GM18907 (cell line): ENCODE results near the gene IFFO2.
A peak's percentile ranks its signal among the peaks of the same experiment; 100 is the strongest.

Experiments
- ATAC-seq: cut with Tn5 transposase; IDR thresholded peaks from one replicate; pipeline ENCODE4 v1.9.1; 2021; ENCODE audit warnings: mild to moderate bottlenecking, moderate library complexity; ENCODE audit not compliant: unreplicated experiment

IFFO2 gene

DNA sequence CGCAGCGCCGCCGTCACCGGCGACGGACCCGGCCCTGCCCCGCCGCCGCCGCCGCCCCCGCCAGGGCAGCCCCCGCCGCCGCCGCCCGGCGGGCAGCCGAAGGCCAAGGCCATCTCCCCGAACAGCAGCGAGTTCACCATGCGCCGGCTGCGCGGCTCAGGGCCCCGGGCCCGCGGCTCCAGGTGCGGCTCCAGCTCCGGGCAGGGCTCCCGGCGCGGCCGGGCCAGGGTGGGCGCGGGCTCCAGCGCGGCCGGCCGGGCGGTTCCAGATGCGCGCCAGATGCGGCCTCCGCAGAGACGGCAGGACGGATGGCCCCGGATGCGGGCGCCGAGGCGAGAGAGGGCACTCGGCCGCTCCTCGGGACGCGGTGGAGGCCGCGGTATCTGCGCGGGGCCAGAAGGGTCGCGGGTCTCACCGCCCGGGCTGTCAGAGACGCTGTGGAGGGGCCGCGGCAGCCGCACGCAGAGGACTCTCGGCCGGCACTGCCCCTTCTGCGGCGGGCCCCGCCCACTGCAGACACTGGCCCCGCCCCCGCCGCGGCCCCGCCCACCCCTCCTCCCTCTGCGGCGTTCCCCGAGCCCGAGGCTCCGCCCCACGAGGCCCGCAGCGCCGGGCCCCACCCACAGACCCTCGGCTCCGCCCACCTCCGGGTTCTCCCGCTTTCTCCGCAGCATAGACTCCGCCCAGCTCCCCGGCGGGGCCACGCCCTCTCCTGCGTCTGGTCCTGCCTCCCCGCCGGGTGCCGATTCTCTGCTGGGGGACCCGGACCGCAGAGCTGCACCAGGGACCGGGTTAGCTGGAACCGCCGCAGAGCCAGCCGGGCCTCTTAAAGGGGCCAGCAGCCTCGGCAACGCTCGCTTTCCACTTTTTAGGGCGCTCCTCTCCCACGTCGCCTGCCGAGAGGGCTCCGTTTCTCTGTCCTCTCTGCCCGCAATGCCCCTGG is at the start of gene IFFO2:
Gene IFFO2, minus strand, starts transcription at position 484 of the 943 bp plus-strand sequence. Its CDS starts 344 bp downstream, at position 140.
- peak; percentile 67 for ATAC-seq

DNA sequence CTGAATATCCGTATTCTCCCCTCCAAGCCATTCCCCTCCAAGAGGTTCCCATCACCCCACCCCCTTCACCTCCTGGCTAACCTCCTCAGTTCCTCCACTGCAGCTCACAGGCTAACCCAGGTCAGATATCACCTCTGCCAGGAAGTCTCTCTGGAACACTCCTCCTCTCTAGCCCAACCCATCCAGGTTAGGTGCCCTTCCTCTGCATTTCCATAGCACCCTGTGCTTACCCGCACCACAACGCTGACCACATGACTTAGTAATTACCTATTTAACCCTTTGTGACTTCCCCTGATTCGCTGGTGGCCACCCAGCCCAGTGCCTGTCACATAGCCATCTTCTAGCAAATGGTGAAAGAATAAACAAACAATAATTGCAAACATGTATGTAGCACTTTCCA is 49.5 kb upstream of the IFFO2 start:
- ATAC-seq = no peak

DNA sequence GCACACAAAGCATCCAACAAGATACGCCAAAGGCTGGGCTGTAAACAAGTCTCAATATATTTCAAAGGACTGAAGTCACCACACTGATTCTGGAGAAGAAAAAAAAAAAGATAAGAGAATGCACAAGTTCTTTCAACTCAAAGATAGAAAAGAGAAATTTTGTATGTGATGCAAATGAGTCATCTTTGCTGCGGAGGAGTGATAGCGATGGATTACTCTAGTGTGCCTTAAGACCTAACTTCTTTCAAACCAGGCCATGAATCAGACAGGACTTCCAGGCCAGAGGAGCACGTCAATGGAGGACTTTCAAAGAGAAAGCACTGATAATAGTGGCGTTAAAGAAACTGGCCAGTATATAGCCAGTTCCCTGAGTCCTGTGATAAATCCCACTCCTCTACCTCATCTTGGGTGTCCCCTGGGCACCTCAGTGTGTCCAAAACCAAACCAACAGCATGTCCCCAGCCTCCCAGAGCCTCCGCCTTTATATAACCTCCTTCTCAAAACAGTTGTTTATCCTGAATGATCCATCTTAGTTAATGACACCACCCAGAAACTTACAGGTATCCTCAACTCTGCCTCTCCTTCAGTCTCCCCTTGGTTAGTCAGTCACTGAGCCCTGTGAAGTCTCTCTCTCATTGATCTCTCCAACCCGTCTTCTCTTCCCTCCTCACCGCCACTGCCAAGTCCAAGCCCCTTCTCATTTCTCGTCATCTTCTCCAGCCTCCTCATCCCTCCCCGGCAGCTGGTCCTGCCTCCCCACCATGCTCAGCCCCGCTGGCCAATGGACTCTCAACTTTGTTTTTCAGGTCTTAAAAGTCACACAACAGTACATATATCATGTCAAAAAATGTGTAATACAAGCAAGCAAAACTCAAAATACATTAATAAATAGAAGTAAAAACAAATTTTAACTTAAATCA is 47.2 kb upstream of the IFFO2 start:
- ATAC-seq = no peak

DNA sequence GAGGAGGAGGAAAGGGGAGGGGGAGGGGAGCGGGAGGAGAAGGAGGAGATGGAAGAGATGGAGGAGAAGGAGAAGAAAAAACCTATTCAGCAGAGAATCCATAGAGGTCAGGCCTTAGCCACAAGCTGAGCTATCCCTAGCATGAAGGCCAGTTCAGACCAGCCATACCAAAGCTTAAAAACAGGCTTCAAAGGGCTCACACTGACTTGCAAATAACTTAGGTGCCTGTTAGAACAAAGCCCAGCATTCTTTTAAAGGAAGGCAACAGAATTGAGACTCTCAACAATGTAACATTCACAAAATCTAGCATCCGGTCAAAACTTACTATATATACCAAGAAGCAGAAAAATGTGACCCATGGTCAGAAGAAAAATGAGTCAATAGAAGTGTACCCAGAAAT is 43.6 kb upstream of the IFFO2 start:
- ATAC-seq = no peak

DNA sequence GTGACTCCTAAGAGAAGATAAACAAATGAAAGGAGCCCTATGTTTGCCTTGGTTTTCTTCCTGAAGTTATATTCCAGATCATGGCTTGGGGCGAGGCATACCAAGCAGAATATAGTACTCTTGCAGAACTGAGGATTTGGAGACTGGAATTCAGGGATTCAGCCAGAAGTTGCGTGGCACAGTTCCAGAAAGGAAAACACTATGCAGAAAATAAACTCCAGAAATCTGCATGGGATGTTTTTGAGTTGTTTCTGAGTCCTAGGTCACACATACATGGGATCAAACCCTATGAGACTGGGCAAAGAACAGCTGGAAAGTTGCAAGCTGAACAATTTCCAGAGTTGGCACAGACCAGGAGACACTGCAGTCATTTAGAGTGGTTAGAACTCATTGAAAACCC is 42.9 kb upstream of the IFFO2 start:
- no peak for ATAC-seq

DNA sequence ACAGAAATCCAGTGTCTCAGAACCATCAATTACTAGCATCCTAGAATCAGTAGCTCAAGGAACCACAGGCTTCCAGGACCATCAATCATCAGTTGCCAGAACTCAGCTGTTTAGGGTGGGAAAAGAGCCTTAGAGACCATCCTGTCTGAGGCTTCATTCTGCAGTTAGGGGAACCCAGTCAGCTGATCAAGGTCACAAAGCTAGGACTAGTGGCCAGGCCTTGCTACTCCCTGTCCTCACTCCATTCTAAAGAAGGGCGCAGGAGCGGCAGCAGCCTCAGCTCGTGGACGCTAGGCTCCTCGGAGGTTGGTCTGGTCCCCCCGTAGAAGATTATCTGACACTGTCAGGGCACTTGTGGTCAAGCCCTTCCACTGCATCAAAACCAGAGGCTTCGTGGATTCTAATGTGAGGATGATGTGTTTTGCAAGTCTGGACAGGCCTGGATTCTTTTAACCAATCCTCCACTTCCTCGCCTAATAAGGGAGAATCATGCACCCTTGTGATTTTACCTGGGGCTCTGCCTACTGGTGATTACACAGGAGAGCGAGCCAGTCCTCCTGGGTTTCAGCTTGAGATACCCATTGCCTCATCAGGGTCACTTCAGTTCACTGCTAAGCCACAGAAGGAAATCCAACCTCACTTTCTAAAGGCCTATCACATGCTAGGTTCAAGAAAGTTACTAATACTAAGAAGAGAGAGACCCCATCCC is 41.7 kb upstream of the IFFO2 start:
- no peak for ATAC-seq

DNA sequence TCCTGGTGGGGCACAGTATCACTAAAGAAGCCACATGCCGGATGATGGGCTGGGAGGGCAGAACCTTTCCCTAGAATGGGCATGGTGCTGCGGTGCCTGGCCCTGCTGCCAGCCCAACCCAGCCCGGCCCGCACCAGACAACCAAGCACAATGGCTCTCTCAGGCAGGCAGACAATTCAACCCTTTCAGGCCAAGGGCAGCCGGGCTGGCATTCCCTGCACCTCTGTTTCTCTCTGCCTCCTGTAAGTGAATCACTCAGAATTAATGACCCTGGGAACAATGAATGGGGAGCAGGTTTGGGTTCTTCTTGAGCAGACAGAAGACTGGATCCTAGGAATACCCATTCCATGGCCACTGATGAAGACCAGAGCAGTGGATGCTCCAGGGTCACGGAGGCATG is 41.0 kb upstream of the IFFO2 start:
- no peak for ATAC-seq

DNA sequence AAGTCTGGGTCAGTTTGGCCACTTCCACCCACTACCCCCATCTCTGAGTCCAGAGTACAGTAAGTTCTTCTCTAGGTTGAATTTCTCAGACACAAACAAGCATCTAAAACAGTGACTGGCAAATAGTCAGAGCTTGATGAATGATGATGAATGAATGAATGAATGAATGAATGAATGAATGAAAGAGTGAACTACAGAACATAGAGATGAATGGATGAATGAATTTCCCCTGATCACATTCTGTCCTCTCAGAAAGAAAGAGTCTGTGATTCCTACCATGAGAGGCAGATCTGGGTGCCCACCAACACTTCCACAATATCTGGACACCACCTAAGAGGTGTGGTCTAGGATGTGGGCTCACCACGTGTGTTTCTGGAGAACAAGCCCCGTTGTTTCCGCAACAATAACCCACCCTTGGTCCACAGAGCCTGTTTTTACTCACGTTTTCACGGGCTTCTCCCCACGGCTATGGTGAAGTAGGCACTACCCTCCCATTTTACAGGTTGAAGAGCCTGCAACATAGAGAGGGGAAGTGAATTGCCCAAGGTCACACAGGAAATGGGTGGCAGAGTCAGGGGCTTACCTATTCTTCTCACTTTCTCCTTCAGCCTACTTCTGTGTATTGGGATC is 40.2 kb upstream of the IFFO2 start:
- ATAC-seq = no peak

DNA sequence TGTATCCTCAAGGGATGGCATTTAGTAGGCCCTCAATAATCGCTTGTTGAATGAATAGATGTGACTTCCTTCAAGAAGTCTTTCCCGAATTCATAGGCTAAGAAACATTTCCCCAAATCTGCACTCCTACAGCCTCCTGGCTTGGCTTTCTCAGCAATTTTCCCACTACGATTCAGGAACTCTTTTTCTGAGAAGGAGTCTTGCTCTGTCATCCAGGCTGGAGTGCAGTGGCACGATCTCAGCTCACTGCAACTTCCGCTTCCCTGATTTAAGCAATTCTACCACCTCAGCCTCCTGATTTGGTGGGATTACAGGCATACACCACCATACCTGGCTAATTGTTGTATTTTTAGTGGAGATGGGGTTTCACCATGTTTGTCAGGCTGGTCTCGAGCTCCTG is 37.9 kb upstream of the IFFO2 start:
- ATAC-seq = no peak

DNA sequence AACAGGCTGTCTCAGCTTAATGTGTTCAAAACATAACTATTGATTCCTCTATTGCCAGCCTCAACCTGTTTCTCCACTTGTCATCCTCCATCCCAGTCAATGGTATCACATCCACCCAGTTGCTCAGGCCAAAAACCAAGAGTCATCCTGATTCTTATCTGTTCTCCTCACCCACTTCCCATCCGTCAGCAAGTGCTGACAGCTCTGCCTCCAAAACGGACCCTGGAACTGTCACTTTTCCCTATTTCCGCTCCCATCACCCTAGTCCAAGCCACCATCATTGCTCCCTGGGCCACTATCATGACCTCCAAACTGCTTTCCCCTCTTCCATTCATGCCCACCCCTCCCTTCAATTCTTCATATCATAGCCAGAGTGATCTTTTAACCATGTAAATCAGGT is 36.2 kb upstream of the IFFO2 start:
- no peak for ATAC-seq

DNA sequence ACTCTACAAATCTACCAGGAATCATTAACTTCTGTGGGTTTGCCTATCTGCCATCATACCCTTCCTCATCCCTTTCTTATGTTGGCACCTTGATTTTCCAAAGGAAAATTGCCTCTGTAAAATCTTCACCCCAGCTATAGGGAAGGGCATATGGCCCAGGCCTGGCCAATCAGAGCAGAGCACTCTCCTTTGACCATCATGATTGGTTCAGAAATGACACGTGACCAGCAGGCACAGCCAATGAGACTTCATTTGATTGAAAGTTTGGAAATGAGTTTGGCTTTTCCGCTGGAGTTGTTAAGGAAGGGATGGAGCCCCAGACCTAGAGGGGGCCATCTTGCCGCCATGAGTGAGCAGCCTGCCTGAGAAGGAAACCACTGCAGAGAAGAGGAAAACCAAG is 35.1 kb upstream of the IFFO2 start:
- ATAC-seq = no peak

DNA sequence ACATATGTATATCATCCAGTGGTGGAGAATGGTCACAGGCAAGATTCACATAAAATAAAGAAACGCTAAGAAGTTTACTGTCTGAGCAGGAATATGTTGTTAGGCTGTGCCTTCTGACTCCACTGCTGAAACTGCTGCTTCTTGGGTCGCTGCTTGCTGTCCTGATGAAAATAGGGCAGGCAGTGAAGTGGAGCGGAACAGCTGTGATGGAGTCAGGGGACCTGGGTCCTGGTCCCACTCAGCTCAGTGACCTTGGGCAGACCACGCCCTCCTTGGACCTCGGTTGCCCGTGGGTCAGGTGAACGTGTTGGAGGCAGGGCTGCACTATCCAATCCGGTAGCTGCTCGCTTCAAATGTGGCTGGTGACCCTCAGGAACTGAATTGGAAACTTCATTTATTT is 33.4 kb upstream of the IFFO2 start:
- no peak for ATAC-seq

DNA sequence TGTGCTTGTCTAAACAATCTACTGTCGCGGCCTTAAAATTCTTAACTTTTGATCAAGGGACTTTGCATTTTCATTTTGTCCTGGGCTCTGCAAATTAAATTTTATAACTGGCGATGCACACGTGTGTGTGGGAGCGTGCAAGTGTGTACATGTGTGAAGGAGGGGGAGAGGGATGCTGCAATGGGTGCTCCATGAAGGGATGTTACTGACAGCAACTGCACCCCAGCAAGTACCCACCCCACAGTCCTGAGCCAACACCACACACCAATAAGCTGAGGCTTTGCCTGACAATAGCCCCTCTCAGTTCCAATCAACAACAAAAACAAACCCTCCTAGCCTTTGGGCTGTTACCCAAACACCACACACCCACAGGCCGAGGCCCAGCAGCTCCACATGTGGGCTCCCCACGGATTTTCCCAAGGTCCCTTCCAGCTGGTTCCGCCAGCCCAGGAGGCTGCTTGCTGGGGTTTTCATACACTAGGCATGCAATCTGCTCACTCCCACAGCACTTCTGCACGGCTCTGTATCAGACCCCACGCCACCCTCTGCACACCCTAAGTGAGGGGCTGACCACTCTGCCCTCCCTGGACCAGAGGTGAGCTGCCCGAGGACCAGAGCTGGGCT is 32.8 kb upstream of the IFFO2 start:
- ATAC-seq = no peak

DNA sequence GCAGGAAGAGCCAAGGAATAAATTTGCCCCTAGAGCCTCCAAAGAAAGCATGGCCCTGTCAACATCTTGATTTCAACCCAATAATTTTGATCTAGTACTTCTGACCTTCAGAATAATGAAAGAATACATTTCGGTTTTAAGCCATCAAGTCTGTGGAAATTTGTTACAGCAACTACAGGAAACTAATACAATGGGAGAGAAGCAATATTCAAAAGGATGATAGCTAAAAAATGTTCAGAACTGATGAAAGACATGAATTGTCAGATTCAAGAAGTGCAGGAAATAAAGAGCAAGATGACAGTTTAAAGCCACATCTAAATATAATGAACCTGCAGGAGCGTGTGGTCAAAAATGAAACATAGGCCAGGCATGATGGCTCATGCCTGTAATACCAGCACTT is 24.8 kb upstream of the IFFO2 start:
- no peak for ATAC-seq

DNA sequence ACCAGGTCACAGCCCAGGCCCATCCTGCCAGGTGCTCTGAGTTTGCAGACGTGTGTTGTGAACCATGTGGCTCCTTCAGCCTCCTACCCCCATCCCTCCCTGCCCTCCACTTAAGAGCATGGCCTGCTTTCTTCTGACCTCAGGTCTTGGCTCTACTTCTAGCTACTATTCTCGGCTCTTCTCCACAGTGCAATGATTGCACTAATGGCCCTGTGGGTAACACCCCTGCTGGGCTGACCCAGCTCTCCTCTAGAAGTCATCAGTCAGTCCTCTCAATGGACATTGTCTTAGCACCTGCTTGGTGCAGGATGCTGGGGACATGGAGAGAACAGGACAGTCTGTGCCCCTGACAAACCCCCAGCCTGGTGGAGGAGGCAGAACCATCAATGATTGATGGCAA is 22.2 kb upstream of the IFFO2 start:
- ATAC-seq = no peak

DNA sequence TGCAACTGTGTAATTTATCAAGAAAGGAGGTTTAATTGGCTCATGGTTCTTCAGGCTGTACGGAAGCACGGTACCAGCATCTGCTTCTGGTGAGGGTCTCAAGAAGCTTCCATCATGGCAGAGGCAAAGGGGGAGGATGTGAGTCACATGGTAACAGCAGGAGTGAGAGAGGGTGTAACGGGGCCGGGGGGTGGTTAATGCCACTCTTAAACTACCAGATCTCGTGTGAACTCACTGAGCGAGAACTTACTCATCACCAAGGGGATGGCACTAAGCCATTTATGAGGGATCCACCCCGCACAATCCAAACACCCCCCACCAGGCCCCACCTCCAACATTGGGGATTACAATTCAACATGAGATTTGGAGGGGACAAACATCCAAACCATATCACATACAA is 21.0 kb upstream of the IFFO2 start:
- no peak for ATAC-seq

DNA sequence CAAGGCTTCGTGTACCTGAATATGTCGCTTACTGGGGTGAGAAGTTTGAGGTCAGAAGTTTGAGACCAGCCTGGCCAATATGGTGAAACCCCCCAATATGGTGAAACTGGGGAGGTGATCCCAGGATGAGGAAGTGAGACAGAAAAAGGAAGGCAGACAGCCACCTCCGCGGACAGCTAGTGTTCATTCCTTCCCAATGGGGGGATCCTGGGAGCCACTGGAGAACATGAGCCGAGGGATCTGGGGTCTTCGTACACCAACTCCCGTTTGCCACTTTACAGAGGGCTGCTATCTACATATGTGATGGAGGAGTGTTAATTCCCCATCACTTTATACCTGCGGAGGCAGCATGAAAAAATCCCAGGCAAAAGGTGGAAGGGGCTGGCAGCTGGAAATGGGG is 19.6 kb upstream of the IFFO2 start:
- ATAC-seq = no peak

DNA sequence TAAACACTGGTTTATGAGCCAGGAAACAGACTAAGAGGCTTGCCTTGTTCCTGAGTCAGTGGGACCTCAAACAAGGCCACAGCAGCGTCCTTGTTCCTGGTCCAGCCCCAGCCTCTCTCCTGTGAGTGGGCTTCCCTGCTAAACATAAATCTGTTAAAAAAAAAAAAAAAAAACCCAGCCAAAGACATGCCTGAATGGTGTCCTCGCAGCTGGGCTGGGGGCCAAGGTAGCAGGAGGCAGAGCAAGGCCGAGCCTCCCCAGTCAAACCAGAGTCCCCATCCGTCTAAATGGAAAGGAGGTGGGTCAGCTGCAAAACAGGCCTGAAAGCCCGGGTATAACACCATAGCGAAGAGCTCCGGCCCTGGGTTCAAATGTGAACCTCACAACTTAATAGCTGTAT is 18.1 kb upstream of the IFFO2 start:
- ATAC-seq = no peak

DNA sequence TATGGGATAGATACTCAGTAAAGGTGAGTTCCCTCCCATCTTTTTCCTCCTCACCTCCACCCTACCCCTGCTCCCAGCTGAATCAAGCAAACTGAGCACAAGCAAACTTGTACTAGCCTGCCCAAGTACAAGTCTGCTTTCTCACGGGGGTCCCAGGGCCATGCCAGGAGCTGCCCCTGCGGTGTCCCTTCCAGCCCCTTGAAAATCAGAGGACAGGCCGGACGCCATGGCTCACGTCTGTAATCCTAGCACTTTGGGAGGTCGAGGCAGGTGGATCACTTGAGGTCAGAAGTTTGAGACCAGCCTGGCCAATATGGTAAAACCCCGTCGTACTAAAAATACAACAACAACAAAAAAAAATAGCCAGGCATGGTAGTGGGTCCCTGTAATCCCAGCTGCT is 17.5 kb upstream of the IFFO2 start:
- ATAC-seq = no peak

DNA sequence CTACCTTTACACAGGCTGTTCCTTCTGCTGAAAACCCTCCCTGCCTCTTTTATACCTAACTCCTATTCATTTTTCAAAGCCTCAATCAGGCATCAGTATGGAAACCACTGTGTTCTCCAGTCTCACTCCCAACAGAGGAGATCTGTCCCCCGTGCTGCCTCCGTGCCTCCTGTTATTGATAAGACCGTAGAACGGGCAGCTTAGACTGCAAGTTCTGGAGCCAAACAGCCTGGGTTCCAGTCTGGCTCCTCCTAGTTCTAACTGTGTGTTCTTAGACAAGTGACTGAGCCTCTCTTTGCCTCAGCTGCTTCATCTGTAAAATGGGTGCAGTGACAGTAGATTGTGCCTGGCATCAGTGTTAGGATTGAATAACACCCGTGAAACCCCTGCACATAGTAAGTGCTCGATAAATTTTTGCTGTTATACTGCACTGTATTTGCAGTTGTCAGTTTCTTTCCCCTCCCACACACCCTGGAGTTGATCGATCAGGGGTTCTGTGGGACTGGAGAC is 17.0 kb upstream of the IFFO2 start:
- no peak for ATAC-seq
